Measurements from ENCODE around the gene GFER.
"Not testable (repeated sequence)": the region's sequence is repeated elsewhere in the genome, so short reads cannot be mapped to it uniquely, and the experiment has no call there.

GFER gene

GRCh38 chr16:2008631-2009163, 24.7 kb downstream of the GFER start:
- DNase-seq = no peak

- DNase-seq = no peak
Measured at GRCh38 chr16:2009164-2009711, 25.2 kb downstream of the GFER start.

- peak; percentile 50 for DNase-seq
Measured at GRCh38 chr16:2009791-2010510, 26.0 kb downstream of the GFER start, which contains the start of gene ZNF598. Gene ZNF598, minus strand, starts transcription at chr16:2009821.

GRCh38 chr16:2011726-2012125, 27.7 kb downstream of the GFER start:
- not testable (repeated sequence) for DNase-seq

- DNase-seq = no peak
Measured at GRCh38 chr16:2013527-2013926, 29.5 kb downstream of the GFER start.

- no peak for DNase-seq
Measured at GRCh38 chr16:2015117-2015946, 31.3 kb downstream of the GFER start.

GRCh38 chr16:2015947-2016208, 31.9 kb downstream of the GFER start:
- no peak for DNase-seq

- no peak for DNase-seq
Measured at GRCh38 chr16:2016407-2016922, 32.5 kb downstream of the GFER start.

GRCh38 chr16:2019518-2019920, 35.5 kb downstream of the GFER start, which contains the start of gene NPW:
Gene NPW, plus strand, starts transcription at chr16:2019785.
- DNase-seq = no peak

GRCh38 chr16:2019921-2020831, 36.2 kb downstream of the GFER start:
- DNase-seq = no peak

- DNase-seq = no peak
Measured at GRCh38 chr16:2022723-2023091, 38.7 kb downstream of the GFER start.

GRCh38 chr16:2023092-2024031, 39.4 kb downstream of the GFER start:
- peak; percentile 64 for DNase-seq

GRCh38 chr16:2024032-2024420, 40.0 kb downstream of the GFER start:
- DNase-seq = no peak

- DNase-seq = no peak
Measured at GRCh38 chr16:2025251-2025650, 41.3 kb downstream of the GFER start.

- DNase-seq = no peak
Measured at GRCh38 chr16:2025878-2026460, 42.0 kb downstream of the GFER start.

GRCh38 chr16:2026461-2027023, 42.5 kb downstream of the GFER start, which contains the start of gene NHERF2:
Gene NHERF2, plus strand, starts transcription at chr16:2026902. Its CDS starts 104 bp downstream, at chr16:2027006.
- no peak for DNase-seq

GRCh38 chr16:2027024-2028010, 43.3 kb downstream of the GFER start:
- DNase-seq = no peak

GRCh38 chr16:2028146-2028545, 44.2 kb downstream of the GFER start:
- DNase-seq = no peak

GRCh38 chr16:2028620-2029220, 44.7 kb downstream of the GFER start:
- DNase-seq = no peak
